Measurements from ENCODE around the gene C13orf46. TPM values are rescaled to one million over a fixed set of nuclear protein-coding genes. Genes with fewer than 3 reads are reported as not detected.

The C13orf46 gene
- total RNA-seq = under 1 TPM in 3 of 4 donors, not detected in 1; 0.17 to 0.94 (median 0.44) TPM

- no peak for TF ChIP-seq CTCF (IDR thresholded peaks at IDR 0.05; ENCODE audit: low read depth)
Observed at GRCh38 chr13:113973218-113974164, at the start of gene C13orf46. Gene C13orf46, minus strand, starts transcription at chr13:113974076. Its CDS starts 79 bp downstream, at chr13:113973997.

- TF ChIP-seq CTCF (IDR thresholded peaks at IDR 0.05; ENCODE audit: low read depth) = no peak
Observed at GRCh38 chr13:114022876-114023275, 49.0 kb upstream of the C13orf46 start.

DNA sequence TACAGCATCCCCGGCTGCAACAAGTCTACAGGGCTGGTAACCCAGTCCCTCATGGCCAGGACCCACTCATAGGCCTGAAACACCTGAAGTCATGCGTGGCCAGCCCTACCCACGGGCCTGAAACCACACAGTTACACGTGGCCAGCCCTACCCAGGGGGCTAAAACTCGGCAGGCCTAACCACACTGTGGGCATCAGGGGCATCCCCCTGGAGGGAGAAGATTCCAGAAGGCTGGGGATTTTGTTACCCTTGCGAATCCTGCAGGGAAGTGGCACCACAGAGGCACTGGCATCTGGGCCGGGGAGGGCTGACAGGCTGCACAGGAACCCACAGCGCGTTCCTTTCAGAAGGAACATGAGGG lies 48.4 kb upstream of the C13orf46 start:
- TF ChIP-seq CTCF (IDR thresholded peaks at IDR 0.05; ENCODE audit: low read depth) = no peak

DNA sequence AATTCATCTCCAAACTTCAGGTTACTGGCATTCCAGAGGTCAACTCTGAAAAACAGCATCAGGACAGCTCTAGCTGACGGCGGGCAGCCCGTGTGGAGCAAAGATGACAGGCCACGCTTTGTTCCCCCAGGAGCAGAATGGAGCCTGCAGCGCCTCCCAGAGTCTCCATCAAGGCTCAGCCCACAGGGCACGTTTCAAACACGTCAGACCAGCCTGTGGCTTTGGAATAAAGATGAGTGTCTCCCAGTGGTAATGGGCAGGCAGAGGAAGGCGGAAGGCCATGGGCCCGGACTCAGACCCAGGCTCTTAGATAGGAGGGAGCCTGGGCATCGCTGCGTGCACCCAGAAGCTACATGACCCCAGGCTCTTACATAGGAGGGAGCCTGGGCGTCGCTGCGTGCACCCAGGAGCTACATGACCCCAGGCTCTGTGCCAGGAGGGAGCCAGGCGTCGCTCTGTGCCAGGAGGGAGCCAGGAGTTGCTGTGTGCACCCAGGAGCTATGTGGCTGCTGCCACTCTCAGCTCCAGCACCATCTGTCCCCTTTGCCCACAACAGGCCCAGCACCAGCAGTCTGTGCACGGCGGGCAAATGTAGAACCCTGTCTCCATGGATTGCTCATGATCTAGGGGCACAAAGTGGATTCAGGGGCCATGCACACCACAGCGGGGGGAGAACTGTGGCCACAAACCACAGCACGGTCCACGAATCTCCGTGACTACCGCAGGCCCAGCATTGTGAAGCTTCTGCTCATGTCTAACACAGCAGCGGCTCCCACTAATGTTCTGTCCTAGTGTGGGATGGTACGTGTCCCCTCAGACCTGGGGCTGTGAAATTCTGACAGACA lies 47.8 kb upstream of the C13orf46 start:
- TF ChIP-seq CTCF (IDR thresholded peaks at IDR 0.05; ENCODE audit: low read depth) = no peak

DNA sequence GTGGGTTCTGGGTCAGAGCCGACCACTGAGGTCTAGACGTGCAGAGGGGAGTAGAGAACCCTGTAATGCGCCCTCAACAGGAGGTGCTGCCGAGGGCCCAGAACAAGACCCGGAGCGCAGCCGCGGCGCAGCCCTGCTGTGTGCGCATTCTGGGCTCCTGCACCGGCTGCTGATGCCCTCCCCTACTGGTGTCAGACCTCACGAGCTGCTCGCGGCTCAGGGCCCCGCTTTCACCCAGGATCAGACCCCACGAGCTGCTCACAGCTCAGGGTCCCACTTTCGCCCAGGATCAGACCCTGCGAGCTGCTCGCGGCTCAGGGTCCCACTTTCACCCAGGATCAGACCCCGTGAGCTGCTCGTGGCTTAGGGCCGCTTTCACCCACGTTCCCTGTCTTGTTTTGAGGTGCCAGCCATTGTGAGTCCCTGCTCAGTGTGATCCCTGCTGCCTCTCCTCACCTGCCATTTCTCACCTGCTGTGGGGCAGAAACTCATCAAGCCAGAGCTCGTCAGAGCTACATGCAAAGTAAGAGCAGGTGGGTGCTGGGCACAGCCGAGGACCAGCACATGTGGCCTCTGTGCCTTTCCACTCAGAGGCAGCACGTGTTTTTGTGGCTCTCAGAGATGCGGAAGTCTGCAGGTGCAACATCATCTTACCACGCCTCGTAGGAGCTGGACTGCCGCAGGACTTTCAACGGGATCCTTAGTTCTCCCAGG lies 47.0 kb upstream of the C13orf46 start:
- no peak for TF ChIP-seq CTCF (IDR thresholded peaks at IDR 0.05; ENCODE audit: low read depth)

GRCh38 chr13:114019367-114019766 lies 45.5 kb upstream of the C13orf46 start:
- TF ChIP-seq CTCF (IDR thresholded peaks at IDR 0.05; ENCODE audit: low read depth) = no peak

All from subcutaneous adipose tissue (tissue), 4 donors.